Measurements from ENCODE around the gene KRT20. TPM values are rescaled to one million over a fixed set of nuclear protein-coding genes. Genes with fewer than 3 reads are reported as not detected.
A peak's percentile ranks its signal among the peaks of the same experiment; 100 is the strongest.
"Not testable (repeated sequence)": the region's sequence is repeated elsewhere in the genome, so short reads cannot be mapped to it uniquely, and the experiment has no call there.

KRT20 gene
- polyA plus RNA-seq, 2 of the 4 experiments (the other 2 are of a cell fraction) = 0.28 TPM; not detected in 1

GRCh38 chr17:40922239-40922638 is 37.2 kb upstream of the KRT20 start (continued):
- no peak for TF ChIP-seq CTCF (IDR thresholded peaks at IDR 0.05)
- TF ChIP-seq CHD2 (IDR thresholded peaks at IDR 0.05; ENCODE audit: low read length, partially characterized antibody) = no peak
- no peak for TF ChIP-seq ZC3H11A (IDR thresholded peaks at IDR 0.05)
- no peak for TF ChIP-seq KDM1A (IDR thresholded peaks at IDR 0.05; ENCODE audit: low read depth)
- TF ChIP-seq REST (IDR thresholded peaks at IDR 0.05) = no peak
- no peak for TF ChIP-seq HES2 (IDR thresholded peaks at IDR 0.05)
- TF ChIP-seq USF2 (IDR thresholded peaks at IDR 0.05) = 0 out of 2 replicates have a peak, but pooled peaks have one; percentile 33

- WGBS (ENCODE audit: missing lambda C conversion rate) = 82% methylated on average over 2 of the region's 2 CpGs
- H3K27ac ChIP-seq = peak overlapping the region in 1 of 2 experiments; percentile 81; a peak in 2 of 6 replicates
- CTCF ChIA-PET = interaction anchor here (0.6 to 1.1 kb wide), 6 partner anchors 11 to 742 kb away, joined by 3 to 6 read pairs (median 3); no protein-coding TSS in a partner anchor
- POLR2A ChIA-PET = no interaction called here
- no peaks in the 10 kb centered on the region for H3K9me3 ChIP-seq
- DNase-seq (ENCODE audit: low read depth in 1 of 2, low spot score in 1 of 2) (no peak), FAIRE-seq (no peak), ATAC-seq (no peak)
- H3K4me1 ChIP-seq = peaks cover 17% of the 10 kb centered on the region
- H3K4me3 ChIP-seq = no peak overlapping the region
- no peak for TF ChIP-seq HOXB13 (CRISPR knock-in tag; IDR thresholded peaks at IDR 0.05; ENCODE audit: low read depth)
- no peak for TF ChIP-seq ZSCAN20 (CRISPR knock-in tag; IDR thresholded peaks at IDR 0.05)
- no peak for TF ChIP-seq JUNB (IDR thresholded peaks at IDR 0.05)
- TF ChIP-seq ESRRA (IDR thresholded peaks at IDR 0.05; ENCODE audit: borderline replicate concordance, low read length) = no peak
- no peak overlapping the region for H3K4me2 ChIP-seq
These were observed 36.0 kb upstream of the KRT20 start for GRCh38 chr17:40921026-40921425.

- WGBS (ENCODE audit: missing lambda C conversion rate) = 93% methylated on average over 2 of the region's 2 CpGs
- POLR2A ChIA-PET = interaction anchor here (0.6 to 0.7 kb wide), 2 partner anchors 471 to 771 kb away, joined by 4 to 11 read pairs; no protein-coding TSS in a partner anchor
- Histone ChIP-seq H3K4me1 (peaks cover 28% of the 10 kb centered on the region), H3K27ac (peak overlapping the region in 1 of 2 experiments; percentile 42; a peak in 4 of 6 replicates)
- FAIRE-seq; H3K4me3 ChIP-seq; DNase-seq (ENCODE audit: low read depth in 1 of 2, low spot score in 1 of 2); H3K4me2 ChIP-seq; ATAC-seq; H3K9me3 ChIP-seq: not testable (repeated sequence)
- CTCF ChIA-PET = interaction anchor here (0.6 to 13.1 kb wide), 7 partner anchors 9 to 750 kb away, joined by 3 to 246 read pairs (median 6); no protein-coding TSS in a partner anchor
These were observed 32.1 kb upstream of the KRT20 start for GRCh38 chr17:40917116-40917515.

- no peak for FAIRE-seq
- Histone ChIP-seq H3K4me1 (peaks cover 23% of the 10 kb centered on the region), H3K4me3 (no peak overlapping the region), H3K27ac (peak overlapping the region; percentile 57 to 79; a peak in 5 of 6 replicates), H3K4me2 (no peak overlapping the region), H3K9me3 (no peaks in the 10 kb centered on the region)
- POLR2A ChIA-PET = interaction anchor here (0.7 to 1.2 kb wide), 2 partner anchors 632 to 772 kb away, joined by 6 to 11 read pairs; no protein-coding TSS in a partner anchor
- CTCF ChIA-PET = interaction anchor here (1.0 to 13.1 kb wide), 10 partner anchors 8 to 751 kb away, joined by 3 to 246 read pairs (median 8); no protein-coding TSS in a partner anchor
- 94% methylated on average over 1 of the region's 1 CpG for WGBS (ENCODE audit: missing lambda C conversion rate)
- TF ChIP-seq NPAS2 (CRISPR knock-in tag; IDR thresholded peaks at IDR 0.05; ENCODE audit: borderline replicate concordance) (no peak), POLR2A (IDR thresholded peaks at IDR 0.05; ENCODE audit: low read length) (no peak), ELK1 (IDR thresholded peaks at IDR 0.05; ENCODE audit: low read depth, low read length) (no peak)
- DNase-seq (ENCODE audit: low read depth in 1 of 2, low spot score in 1 of 2) = no peak
- ATAC-seq = no peak
These were observed 31.3 kb upstream of the KRT20 start for GRCh38 chr17:40916366-40916765.
